Upper lobe of right lung (tissue), 1 donor: ENCODE measurements around the gene RAF1. TPM values are rescaled to one million over a fixed set of nuclear protein-coding genes. Genes with fewer than 3 reads are reported as not detected.

Experiments used
- ATAC-seq: fragments of 200-7000 bp; cut with Tn5 transposase; one replicate; pipeline ENCODE4 v1.9.1; 2020; ENCODE audit warnings: mild to moderate bottlenecking, moderate library complexity
- DNase-seq: peaks from one replicate; pipeline ENCODE4 v3.0.0-alpha.2; 2020
- H3K27ac ChIP-seq: fragments of 200-600 bp; one replicate; pipeline ENCODE4 v1.8.0; 2022
- H3K27me3 ChIP-seq: fragments of 200-600 bp; one replicate; pipeline ENCODE4 v1.8.0; 2022; ENCODE audit warnings: mild to moderate bottlenecking
- H3K36me3 ChIP-seq: fragments of 200-600 bp; one replicate; pipeline ENCODE4 v1.8.0; 2022
- H3K4me1 ChIP-seq: fragments of 200-600 bp; one replicate; pipeline ENCODE4 v1.8.0; 2022
- H3K4me3 ChIP-seq: fragments of 200-600 bp; one replicate; pipeline ENCODE4 v1.8.0; 2022; ENCODE audit warnings: mild to moderate bottlenecking
- H3K9me3 ChIP-seq: fragments of 200-600 bp; one replicate; pipeline ENCODE4 v1.8.0; 2022
- intact Hi-C: fragments of 100-400 bp; cut with DNase I; formaldehyde crosslinking; loops from one replicate; pipeline ENCODE4 v1.11.0; 2022
- total RNA-seq: library from RNA; stranded (reverse); fragmentation: NEBNext Ultra II Directional; extraction: Animal tissue kit (Norgen Biotek cat#: 25700); gene quantifications from one replicate; pipeline ENCODE4 v1.2.1, GENCODE V29; 2021
- TF ChIP-seq, protein P1 (sequence below): fragments of 200-600 bp; IDR thresholded peaks from one replicate; pipeline ENCODE4 v1.8.0; 2022; ENCODE audit warnings: antibody characterized with exemption
- donor health status: DM: no; HTN: yes; CAD: no; lungs with severe emphysema.

RAF1 gene
- total RNA-seq, 1 donor from 2014 or later, result 91.6 TPM

DNA sequence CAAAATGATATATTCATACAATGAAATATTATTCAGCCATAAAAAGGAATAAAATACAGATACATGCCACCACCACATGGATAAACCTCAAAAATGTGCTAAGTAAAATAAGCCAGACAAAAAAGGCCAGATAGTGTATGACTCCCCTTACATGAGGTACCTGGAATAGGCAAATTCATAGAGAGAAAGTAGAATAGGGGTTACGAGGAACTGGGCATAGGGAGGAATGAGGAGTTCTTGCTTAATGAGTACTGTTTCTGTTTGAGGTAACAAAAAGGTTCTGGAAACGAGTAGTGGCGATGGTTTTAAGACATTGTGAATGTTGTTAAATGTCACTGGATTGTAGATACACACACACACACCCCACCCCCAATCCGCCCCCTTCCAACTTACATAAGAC, 8.2 kb downstream of the RAF1 start:
- H3K4me3 ChIP-seq, result no peak overlapping the region
- H3K27me3 ChIP-seq, result no peaks in the 10 kb centered on the region
- DNase-seq (no peak), ATAC-seq (no peak)
- no peaks in the 10 kb centered on the region for H3K9me3 ChIP-seq
- intact Hi-C loops, result no loop called here
- no peak overlapping the region for H3K27ac ChIP-seq
- peaks cover 64% of the 10 kb centered on the region for H3K4me1 ChIP-seq
- no peaks in the 10 kb centered on the region for H3K36me3 ChIP-seq
- TF ChIP-seq, protein P1, sequence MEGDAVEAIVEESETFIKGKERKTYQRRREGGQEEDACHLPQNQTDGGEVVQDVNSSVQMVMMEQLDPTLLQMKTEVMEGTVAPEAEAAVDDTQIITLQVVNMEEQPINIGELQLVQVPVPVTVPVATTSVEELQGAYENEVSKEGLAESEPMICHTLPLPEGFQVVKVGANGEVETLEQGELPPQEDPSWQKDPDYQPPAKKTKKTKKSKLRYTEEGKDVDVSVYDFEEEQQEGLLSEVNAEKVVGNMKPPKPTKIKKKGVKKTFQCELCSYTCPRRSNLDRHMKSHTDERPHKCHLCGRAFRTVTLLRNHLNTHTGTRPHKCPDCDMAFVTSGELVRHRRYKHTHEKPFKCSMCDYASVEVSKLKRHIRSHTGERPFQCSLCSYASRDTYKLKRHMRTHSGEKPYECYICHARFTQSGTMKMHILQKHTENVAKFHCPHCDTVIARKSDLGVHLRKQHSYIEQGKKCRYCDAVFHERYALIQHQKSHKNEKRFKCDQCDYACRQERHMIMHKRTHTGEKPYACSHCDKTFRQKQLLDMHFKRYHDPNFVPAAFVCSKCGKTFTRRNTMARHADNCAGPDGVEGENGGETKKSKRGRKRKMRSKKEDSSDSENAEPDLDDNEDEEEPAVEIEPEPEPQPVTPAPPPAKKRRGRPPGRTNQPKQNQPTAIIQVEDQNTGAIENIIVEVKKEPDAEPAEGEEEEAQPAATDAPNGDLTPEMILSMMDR, result no peak

DNA sequence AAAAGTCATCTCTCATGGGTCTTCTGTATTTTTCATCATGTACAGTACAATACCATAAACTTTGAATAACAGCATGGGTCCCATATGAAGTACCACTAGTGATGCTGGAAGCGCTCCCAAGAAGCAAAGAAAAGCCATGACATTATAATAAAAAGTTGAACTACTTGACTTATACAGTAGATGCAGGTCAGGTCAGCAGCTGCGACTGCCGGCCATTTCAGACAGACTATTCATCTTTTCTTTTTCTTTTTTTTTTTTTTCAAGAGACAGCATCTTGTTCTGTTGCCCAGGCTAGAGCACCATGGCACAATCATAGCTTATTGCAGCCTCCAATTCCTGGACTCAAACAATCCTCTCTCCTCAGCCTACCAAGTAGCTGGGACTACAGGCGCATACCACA, 10.2 kb downstream of the RAF1 start:
- TF ChIP-seq, protein P1, result no peak
- no peaks in the 10 kb centered on the region for H3K36me3 ChIP-seq
- peaks cover 57% of the 10 kb centered on the region for H3K4me1 ChIP-seq
- no peak overlapping the region for H3K4me3 ChIP-seq
- H3K27me3 ChIP-seq, result no peaks in the 10 kb centered on the region
- no peak overlapping the region for H3K27ac ChIP-seq
- DNase-seq (no peak), ATAC-seq (no peak)
- H3K9me3 ChIP-seq, result no peaks in the 10 kb centered on the region
- intact Hi-C loops, result no loop called here

DNA sequence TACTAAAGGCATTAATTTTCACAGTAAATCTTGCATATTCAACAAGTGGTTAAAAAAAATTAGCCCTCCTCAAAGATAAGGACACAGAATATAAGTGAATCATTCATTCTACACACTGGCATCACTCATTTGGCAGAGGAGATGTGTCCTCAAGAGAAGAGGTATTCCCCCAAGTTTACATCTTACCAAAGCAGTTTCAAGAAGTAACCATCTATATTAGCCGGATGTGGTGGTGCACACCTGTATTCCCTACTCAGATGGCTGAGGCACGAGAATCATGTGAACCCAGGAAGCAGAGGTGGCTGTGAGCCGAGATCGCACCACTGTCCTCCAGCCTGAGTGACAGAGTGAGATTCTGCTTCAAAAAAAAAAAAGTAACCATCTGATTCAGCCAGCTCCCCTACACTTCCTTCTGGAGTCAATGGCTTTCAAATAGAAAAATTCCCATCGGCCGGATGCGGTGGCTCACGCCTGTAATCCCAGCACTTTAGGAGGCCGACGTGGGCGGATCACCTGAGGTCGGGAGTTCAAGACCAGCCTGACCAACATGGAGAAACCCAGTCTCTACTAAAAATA, 15.4 kb downstream of the RAF1 start:
- ATAC-seq (no peak), DNase-seq (no peak)
- Histone ChIP-seq H3K27ac (peak overlapping the region; percentile 48), H3K36me3 (no peaks in the 10 kb centered on the region), H3K4me1 (peaks cover 56% of the 10 kb centered on the region), H3K4me3 (no peak overlapping the region), H3K27me3 (no peaks in the 10 kb centered on the region), H3K9me3 (no peaks in the 10 kb centered on the region)
- TF ChIP-seq, protein P1, result no peak
- intact Hi-C loops, result no loop called here

DNA sequence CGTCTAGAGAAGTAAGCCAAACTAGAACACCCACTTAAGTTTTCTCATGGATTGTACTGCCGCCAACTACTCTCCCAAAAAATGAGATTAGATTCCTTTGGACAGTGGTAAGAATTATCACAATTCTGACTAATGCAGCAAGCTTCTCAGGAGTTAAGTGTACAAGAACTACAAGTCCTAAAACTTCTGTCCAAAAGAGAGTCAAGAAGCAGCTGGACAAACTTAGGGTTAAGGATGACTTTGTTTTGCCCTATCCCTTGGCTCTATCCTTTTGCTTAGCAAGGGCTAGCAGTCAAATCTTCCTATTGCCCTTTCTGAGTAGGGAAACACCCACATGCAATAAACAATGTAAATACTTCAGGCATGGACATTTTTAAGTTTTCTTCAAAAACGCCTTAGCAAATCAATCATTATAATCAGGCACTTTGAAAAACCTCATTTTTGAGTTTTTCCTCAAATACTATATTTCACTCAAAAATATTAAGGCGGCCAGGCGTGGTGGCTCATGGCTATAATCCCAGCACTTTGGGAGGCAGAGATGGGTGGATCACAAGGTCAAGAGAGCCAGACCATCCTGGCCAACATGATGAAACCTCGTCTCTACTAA, 19.5 kb downstream of the RAF1 start:
- DNase-seq, result no peak
- no peak for ATAC-seq
- TF ChIP-seq, protein P1, result no peak
- Histone ChIP-seq H3K27me3 (no peaks in the 10 kb centered on the region), H3K27ac (no peak overlapping the region), H3K36me3 (no peaks in the 10 kb centered on the region), H3K4me3 (no peak overlapping the region), H3K4me1 (peaks cover 38% of the 10 kb centered on the region), H3K9me3 (no peaks in the 10 kb centered on the region)
- intact Hi-C loops, result no loop called here

DNA sequence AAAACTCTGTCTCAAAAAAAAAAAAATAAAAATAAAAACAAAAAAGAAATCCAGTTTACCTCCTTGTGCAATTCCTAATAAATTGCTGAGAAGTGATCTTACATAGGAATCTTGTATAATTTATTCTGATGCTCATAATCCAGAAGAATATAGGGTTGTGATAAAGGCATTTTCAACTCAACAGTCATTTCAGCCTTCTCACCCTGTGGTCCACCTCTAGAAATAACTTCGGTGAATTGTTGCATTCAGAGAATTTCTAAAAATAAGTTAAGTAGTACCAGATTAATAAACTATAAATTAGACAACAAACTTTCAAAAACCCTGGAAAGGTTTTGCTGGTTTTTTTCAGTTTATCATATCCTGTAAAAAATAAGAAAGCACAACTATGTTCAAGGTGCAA, 20.2 kb downstream of the RAF1 start:
- no peak overlapping the region for H3K4me3 ChIP-seq
- peaks cover 36% of the 10 kb centered on the region for H3K4me1 ChIP-seq
- no peaks in the 10 kb centered on the region for H3K36me3 ChIP-seq
- no peak overlapping the region for H3K27ac ChIP-seq
- TF ChIP-seq, protein P1, result no peak
- DNase-seq (no peak), ATAC-seq (no peak)
- no peaks in the 10 kb centered on the region for H3K9me3 ChIP-seq
- intact Hi-C loops, result no loop called here
- no peaks in the 10 kb centered on the region for H3K27me3 ChIP-seq
